GM18499 (cell line): ENCODE results near the gene NAA15.
"Not testable (repeated sequence)": the region's sequence is repeated elsewhere in the genome, so short reads cannot be mapped to it uniquely, and the experiment has no call there.

Source experiments
- ATAC-seq: cut with Tn5 transposase; IDR thresholded peaks from one replicate; pipeline ENCODE4 v1.9.1; 2021; ENCODE audit warnings: moderate number of reproducible peaks; ENCODE audit not compliant: insufficient read depth, unreplicated experiment

Gene NAA15

DNA sequence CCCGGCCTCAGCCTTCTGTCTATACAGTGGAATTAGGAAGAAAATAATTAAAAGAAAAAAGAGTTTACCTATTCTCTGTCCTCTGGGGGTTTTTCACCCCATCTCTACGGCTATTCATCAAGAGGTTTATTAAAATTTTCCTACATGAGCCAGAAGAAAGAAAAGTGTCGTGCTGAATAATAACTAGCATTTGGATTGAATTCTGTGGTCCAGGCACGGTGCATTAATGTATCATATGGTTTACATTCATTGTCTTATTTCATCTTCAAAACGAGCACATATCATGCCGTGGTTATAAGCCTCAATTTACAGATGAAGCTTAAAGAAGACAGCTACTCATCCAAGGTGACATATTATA, 5.4 kb upstream of the NAA15 start:
- ATAC-seq, result no peak

GRCh38 chr4:139297001-139297410, 4.3 kb upstream of the NAA15 start:
- ATAC-seq, result no peak

DNA sequence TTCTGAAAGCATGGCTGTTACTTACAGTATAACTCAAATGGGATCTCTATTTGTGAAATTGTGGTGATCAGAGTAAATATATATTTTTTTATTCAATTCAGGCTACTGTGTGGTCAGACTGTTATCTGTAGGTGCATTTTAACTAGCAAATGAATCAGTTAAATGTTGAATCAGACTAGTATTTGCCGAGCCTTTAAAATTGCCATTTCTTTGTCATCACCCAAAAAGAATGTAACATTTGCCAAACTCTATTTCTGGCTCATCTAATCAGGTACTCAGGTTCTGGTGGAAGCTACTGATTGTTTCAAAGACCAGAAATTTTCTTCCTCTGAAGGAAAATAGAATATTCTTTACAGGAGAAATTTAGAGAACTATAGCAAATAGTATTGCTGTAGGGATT, 1.8 kb upstream of the NAA15 start:
- no peak for ATAC-seq

- peak; percentile 1 for ATAC-seq
These were observed 733 bp upstream of the NAA15 start for GRCh38 chr4:139300431-139301112.

DNA sequence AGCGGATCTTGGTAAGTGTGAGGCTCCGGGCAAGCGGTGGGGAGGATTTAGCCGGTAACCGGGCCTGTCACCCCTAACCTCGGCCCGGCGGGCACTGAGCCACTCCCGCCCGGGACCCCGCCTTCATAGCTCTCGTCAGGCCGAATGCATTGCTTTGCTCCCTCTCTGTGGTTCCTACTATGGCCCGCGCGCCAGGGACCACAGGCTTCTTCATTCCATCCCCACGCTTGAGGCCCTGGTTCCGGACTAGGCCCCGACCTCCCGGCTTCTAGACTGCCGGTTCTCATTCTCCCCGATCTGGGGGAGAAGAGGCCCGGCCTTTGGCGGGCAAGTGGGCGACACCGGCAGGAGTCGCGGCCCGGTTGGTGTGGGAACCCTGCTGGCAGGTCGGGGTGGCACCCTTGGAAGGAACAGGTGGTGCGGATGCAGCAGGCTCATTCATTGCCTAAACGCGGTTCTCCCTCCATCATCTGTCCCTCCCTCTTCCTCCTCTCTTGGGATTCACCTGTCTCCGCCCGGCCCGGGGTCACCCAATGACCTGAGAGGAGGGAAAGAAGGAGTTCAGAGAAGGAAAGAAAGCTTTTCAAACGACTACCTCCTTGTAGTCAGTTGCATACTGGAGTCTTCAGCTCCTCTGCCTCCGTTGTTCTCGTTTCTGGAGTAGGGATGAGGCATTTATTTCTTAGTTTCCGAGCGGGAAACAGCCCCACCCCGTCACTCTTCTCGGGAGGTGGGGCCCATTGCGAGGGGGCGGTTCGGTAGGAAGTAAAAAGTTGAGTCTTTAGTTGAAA, 711 bp downstream of the NAA15 start, which contains the start of gene NDUFC1:
Gene NDUFC1 (minus strand): TSS at position 657 of the 791 bp plus-strand sequence. CDS start 6,679 bp downstream, outside the sequence.
- peak; percentile 19 for ATAC-seq

GRCh38 chr4:139304920-139305319, 3.6 kb downstream of the NAA15 start:
- no peak for ATAC-seq

GRCh38 chr4:139311909-139312308, 10.6 kb downstream of the NAA15 start:
- no peak for ATAC-seq

DNA sequence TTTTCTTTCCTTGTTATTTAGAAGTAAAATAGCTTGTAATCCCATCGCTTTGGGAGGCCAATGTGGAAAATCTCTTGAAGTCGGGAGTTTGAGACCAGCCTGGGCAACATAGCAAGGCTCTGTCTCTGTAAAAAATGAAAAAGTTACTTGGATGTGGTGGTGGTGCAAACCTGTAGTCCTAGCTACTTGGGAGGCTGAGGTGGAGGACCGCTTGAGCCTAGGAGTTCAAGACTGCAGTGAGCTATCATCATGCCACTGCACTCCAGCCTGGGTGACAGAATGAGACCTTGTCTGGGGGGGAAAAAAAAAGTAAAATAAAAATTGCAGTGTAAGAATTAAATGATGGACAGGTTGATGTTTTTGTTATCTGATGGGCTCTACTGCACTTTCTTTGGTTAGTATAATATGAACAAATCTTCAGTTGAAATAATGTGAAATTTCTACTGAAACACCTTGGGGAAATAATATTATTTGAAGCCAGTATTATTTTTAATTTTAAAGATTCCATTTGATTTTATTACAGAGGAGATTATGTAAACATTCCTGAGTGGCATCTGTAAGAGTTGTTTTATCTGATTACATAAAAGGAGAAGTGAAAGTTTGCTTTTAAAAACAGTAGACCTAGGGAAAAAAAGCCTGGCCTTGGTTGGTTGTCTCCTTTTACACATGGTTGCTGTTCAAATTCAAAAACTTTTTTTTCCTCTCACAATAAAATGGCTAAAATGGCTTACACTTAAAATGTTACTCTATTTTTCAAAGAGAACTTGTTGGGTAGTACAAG, 11.4 kb downstream of the NAA15 start:
- no peak for ATAC-seq

DNA sequence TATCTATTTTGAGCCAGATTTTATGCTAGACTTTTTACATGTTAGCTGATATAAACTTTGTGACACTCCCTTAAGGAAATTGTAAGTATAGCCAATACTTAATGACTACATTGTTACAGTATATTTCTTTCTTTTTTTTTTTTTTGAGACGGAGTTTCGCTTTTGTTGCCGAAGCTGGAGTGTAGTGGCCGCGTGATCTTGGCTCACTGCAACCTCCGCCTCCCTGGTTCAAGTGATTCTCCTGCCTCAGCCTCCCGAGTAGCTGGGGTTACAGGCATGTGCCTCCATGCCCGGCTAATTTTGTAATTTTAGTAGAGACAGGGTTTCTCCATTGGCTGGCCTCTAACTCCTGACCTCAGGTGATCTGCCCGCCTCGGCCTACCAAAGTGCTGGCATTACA, 12.1 kb downstream of the NAA15 start:
- ATAC-seq, result not testable (repeated sequence)

DNA sequence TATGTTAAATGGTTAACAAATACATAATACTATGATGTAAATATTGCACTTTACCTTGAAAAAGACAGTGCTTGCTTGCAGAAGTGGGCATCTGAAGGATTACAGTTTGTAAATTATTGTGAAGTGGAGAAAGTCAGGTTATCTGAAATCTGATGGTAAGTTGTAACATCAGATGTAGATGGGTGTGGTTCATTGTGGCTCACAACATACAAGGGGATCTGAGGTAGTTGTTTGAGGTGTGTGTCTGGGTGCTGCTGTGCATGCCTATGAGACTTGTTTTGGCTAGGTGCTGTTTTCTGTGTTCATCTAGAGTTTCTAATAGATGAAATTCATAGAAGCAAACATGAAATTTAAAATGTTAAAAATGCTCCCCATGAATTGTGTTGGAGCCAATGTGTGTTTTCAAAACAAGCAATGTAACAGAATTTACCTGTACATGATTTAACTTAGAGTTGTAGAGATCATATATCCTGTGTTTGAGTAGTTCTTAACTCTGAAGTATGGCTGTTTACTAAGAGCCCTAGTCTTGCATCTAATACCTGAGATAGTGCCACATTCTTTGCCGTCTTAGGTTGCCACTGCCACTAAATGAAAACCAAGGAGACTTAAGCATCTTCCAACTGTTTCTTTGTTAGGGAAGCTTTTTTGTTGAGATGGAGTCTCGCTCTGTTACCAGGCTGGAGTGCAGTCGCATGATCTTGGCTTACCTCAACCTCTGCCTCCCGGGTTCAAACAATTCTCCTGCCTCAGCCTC, 12.9 kb downstream of the NAA15 start:
- ATAC-seq, result no peak

DNA sequence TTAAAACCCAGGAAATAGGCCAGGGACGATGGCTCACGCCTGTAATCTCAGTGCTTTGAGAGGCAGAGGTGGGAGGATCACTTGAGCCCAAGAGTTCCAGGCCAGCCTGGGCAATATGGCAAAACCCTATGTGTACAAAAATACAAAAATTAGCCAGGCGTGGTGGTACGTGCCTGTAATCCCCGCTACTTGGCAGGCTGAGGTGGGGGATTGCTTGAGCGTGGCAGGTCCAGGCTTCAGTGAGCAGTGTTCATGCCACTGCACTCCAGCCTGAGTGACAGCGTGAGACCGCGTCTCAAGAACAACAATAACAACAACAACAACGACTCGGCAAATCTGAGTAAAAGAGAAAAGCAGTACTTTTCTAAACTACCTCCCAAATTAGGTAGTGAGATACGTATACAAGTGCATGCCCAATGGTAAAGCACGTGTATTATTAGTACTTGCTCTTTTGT, 13.9 kb downstream of the NAA15 start:
- peak; percentile 59 for ATAC-seq

GRCh38 chr4:139316733-139317132, 15.4 kb downstream of the NAA15 start:
- no peak for ATAC-seq

- no peak for ATAC-seq
These were observed 16.3 kb downstream of the NAA15 start for GRCh38 chr4:139317635-139318034.

GRCh38 chr4:139319571-139319970, 18.3 kb downstream of the NAA15 start:
- no peak for ATAC-seq

GRCh38 chr4:139322070-139322469, 20.8 kb downstream of the NAA15 start:
- not testable (repeated sequence) for ATAC-seq

- not testable (repeated sequence) for ATAC-seq
These were observed 21.2 kb downstream of the NAA15 start for GRCh38 chr4:139322541-139322940.

DNA sequence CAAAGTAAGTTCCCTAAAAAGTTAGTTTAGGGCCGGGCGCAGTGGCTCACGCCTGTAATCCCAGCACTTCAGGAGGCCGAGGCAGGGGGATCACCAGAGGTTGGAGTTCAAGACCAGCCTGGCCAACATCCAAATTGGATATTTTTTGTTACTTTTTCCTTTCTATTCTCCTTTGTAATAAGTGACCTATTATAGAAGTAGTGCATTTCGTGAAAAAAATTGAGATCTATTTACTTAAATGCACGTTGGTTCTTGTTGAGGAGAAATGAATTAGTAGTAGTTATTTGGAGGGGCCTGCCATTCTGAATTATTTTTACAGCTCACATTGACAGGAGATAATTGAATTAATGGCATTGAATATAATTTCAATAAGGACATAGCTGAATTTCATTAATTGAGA, 23.3 kb downstream of the NAA15 start:
- ATAC-seq, result no peak

GRCh38 chr4:139329665-139330200, 28.4 kb downstream of the NAA15 start:
- no peak for ATAC-seq

GRCh38 chr4:139330283-139330682, 29.0 kb downstream of the NAA15 start:
- ATAC-seq, result no peak

DNA sequence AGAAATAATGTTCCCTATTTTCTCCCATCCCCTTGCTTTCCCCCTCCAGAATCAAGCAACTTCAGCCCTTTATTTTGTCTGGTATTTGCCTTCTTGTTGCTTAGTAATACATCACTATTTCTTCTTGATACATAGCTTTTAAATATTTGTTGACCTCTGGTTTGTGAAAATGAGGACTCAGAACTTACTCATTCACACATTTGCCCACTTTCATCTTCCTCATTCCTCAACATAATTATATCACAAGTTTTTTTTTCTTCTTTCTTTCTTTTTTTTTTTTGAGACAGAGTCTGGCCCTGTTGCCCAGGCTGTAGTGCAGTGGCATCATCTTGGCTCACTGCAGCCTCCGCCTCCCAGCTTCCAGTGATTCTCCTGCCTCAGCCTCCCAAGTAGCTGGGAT, 29.9 kb downstream of the NAA15 start:
- no peak for ATAC-seq
